ENCODE results near the gene ATP8A2.

GRCh38 chr13:25868490-25868889 lies 496.7 kb downstream of the ATP8A2 start:
- TF ChIP-seq YY1 (IDR thresholded peaks at IDR 0.05; ENCODE audit: low read depth, low read length): no peak
- no peak for TF ChIP-seq BRCA1 (IDR thresholded peaks at IDR 0.05; ENCODE audit: low read depth, low read length)
- no peak for TF ChIP-seq CTCF (IDR thresholded peaks at IDR 0.05; ENCODE audit: control extremely low read depth in 1 of 3, insufficient read depth in 1 of 3, low read depth in 1 of 3, low read length in 3 of 3)
- no peak for TF ChIP-seq MAFK (IDR thresholded peaks at IDR 0.05; ENCODE audit: low read depth, low read length)
- TF ChIP-seq POLR2A (IDR thresholded peaks at IDR 0.05; ENCODE audit: control extremely low read depth in 1 of 2, low read depth in 2 of 2, low read length in 2 of 2): no peak
- no peak for TF ChIP-seq NRF1 (IDR thresholded peaks at IDR 0.05; ENCODE audit: low read depth, low read length)
- no peak for TF ChIP-seq PHF8 (conservative IDR thresholded peaks at IDR 0.05; ENCODE audit: low read depth, low read length)
- TF ChIP-seq POLR2AphosphoS5 (IDR thresholded peaks at IDR 0.05; ENCODE audit: low read depth, low read length): no peak
- TF ChIP-seq CHD2 (IDR thresholded peaks at IDR 0.05; ENCODE audit: low read length): no peak
- no peak for TF ChIP-seq MAX (IDR thresholded peaks at IDR 0.05)

All from H1 (cell line).